ENCODE data around the gene CIT. TPM values are rescaled to one million over a fixed set of nuclear protein-coding genes. Genes with fewer than 3 reads are reported as not detected.

CIT gene
- polyA plus RNA-seq, 1 donor from 2014 or later: not detected

DNA sequence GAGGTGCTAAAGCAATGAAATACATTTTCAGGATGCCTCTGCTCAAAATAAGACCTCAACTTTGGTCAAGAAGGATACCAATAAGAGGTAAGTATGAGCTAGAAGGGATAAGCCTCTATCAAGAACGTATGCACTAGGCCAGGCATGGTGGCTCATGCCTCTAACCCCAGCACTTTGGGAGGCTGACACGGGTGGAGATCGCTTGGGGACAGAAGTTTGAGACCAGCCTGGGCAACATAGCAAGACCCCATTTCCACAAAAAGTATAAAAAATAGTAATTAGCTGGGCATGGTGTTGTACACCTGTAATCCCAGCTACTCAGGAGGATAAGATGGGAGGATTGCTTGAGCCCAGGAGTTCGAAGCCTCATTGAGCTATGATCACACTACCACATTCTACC is 114.5 kb downstream of the CIT start:
- no peak overlapping the region for H3K27ac Mint-ChIP-seq
- H3K9me3 Mint-ChIP-seq: peaks cover 0 to 8% (median 2%) of the 10 kb centered on the region in 3 donors
- no peak overlapping the region for H3K4me3 Mint-ChIP-seq
- no peaks in the 10 kb centered on the region for H3K4me1 Mint-ChIP-seq
- H3K36me3 Mint-ChIP-seq: peaks cover 11% of the 10 kb centered on the region
- H3K27me3 Mint-ChIP-seq: no peaks in the 10 kb centered on the region

DNA sequence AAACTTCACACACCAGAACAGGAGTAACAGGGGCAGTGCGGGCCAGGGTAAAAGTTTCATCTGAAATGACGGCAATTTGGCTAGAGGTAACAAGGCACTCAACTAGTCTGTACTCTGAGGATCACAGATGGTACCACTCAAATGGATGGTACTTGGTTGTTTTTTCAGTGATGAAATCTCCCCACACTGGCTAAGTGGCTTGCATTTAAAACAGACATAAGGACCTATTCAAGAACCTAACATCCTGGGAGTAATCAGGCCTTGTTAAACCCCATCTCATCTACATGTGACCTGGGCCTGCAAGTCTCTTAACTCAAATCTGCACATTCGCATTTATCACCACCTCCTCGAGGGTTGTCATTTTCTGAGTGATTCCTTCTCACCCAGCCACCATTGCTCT is 118.4 kb downstream of the CIT start:
- peaks cover 0 to 8% (median 0%) of the 10 kb centered on the region in 3 donors for H3K9me3 Mint-ChIP-seq
- no peaks in the 10 kb centered on the region for H3K4me1 Mint-ChIP-seq
- H3K27ac Mint-ChIP-seq: no peak overlapping the region
- no peak overlapping the region for H3K4me3 Mint-ChIP-seq
- H3K36me3 Mint-ChIP-seq: peaks cover 10% of the 10 kb centered on the region
- H3K27me3 Mint-ChIP-seq: no peaks in the 10 kb centered on the region

- no peaks in the 10 kb centered on the region for H3K4me1 Mint-ChIP-seq
- H3K4me3 Mint-ChIP-seq: no peak overlapping the region
- H3K27me3 Mint-ChIP-seq: no peaks in the 10 kb centered on the region
These were observed 118.9 kb downstream of the CIT start for GRCh38 chr12:119758234-119758633.

GRCh38 chr12:119751961-119752360 is 125.2 kb downstream of the CIT start:
- H3K27ac Mint-ChIP-seq: no peak overlapping the region
- H3K4me1 Mint-ChIP-seq: no peaks in the 10 kb centered on the region
- no peak overlapping the region for H3K4me3 Mint-ChIP-seq
- H3K36me3 Mint-ChIP-seq: peaks cover 10% of the 10 kb centered on the region
- no peaks in the 10 kb centered on the region for H3K27me3 Mint-ChIP-seq
- H3K9me3 Mint-ChIP-seq: no peaks in the 10 kb centered on the region

More at GRCh38 chr12:119758234-119758633, 118.9 kb downstream of the CIT start:
- Mint-ChIP-seq H3K27ac (no peak overlapping the region), H3K36me3 (peaks cover 11% of the 10 kb centered on the region), H3K9me3 (peaks cover 0 to 5% (median 0%) of the 10 kb centered on the region in 3 donors)

GRCh38 chr12:119749666-119750065 is 127.5 kb downstream of the CIT start:
- Mint-ChIP-seq H3K4me1 (no peaks in the 10 kb centered on the region), H3K36me3 (peaks cover 9% of the 10 kb centered on the region), H3K4me3 (no peak overlapping the region), H3K27me3 (no peaks in the 10 kb centered on the region), H3K27ac (no peak overlapping the region), H3K9me3 (peaks cover 8 to 17% (median 10%) of the 10 kb centered on the region in 3 donors)

DNA sequence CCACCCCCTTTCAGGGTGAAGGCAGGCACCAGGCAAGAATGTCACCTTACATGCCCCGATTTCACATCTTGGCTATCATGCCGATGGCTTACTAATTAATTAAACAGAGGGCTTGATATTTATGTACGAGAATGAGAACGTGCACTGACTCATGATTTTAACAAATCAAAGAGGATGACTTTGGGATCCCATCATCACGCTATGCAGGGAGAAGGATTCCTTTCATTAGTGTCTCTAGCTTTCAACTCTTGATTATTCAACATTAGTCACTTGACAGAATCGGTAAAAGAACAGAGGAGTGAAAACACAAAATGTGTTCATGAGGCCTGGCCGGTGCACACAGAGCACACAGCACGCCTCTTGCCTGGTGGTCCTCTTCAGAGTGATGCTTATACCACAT is 128.6 kb downstream of the CIT start:
- Mint-ChIP-seq H3K27ac (no peak overlapping the region), H3K4me3 (no peak overlapping the region), H3K27me3 (no peaks in the 10 kb centered on the region), H3K4me1 (no peaks in the 10 kb centered on the region), H3K9me3 (peaks cover 11 to 27% (median 18%) of the 10 kb centered on the region in 3 donors), H3K36me3 (peaks cover 5% of the 10 kb centered on the region)

DNA sequence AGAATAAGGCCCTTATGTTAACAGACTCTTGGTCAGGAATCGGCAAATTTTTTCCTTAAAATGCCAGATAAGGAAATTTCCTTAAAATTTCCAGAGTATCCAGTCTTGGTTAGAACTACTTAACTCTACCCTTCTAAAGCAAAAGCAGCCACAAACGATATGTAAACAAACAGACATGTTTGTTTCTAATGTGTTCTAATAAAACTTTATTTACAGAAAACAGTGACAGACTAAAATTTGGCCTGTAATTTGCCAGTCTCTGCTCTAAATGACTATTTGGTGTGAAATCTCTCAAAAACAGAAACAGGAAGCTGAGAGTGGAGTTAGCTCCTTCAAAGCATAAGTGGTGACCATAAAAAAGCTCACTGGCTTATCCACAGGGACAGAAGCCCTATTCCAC is 131.0 kb downstream of the CIT start:
- no peaks in the 10 kb centered on the region for H3K27me3 Mint-ChIP-seq
- H3K36me3 Mint-ChIP-seq: peaks cover 8% of the 10 kb centered on the region
- peaks cover 11 to 30% (median 18%) of the 10 kb centered on the region in 3 donors for H3K9me3 Mint-ChIP-seq
- no peak overlapping the region for H3K27ac Mint-ChIP-seq
- H3K4me3 Mint-ChIP-seq: no peak overlapping the region
- no peaks in the 10 kb centered on the region for H3K4me1 Mint-ChIP-seq

GRCh38 chr12:119744900-119745606 is 132.1 kb downstream of the CIT start:
- Mint-ChIP-seq H3K9me3 (peaks cover 11 to 30% (median 18%) of the 10 kb centered on the region in 3 donors), H3K4me1 (no peaks in the 10 kb centered on the region), H3K27me3 (no peaks in the 10 kb centered on the region), H3K36me3 (peaks cover 6% of the 10 kb centered on the region), H3K27ac (no peak overlapping the region), H3K4me3 (peak overlapping the region in 1 of 4 donors; percentile 9)

DNA sequence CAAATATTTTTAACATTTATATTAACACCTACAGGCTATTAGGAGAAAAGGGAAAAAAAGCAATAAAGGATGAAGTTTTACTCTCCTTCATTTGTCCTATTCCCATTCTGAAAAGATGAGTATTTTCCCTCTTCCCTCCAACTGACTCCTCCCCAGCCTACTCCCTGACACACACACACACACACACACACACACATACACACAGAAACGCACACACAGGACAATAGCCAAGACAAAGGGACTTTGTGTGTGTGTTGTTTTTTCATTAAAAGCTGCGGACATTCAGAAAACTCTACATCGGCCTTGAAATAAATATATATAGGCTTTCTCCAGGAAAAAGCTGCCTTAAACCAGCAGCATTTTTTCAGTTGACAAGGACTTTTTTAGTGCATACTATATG is 134.4 kb downstream of the CIT start:
- H3K27ac Mint-ChIP-seq: no peak overlapping the region
- no peaks in the 10 kb centered on the region for H3K4me1 Mint-ChIP-seq
- H3K36me3 Mint-ChIP-seq: peaks cover 6% of the 10 kb centered on the region
- peaks cover 11 to 30% (median 18%) of the 10 kb centered on the region in 3 donors for H3K9me3 Mint-ChIP-seq
- no peaks in the 10 kb centered on the region for H3K27me3 Mint-ChIP-seq
- H3K4me3 Mint-ChIP-seq: no peak overlapping the region

GRCh38 chr12:119740830-119741229 is 136.3 kb downstream of the CIT start:
- H3K27me3 Mint-ChIP-seq: no peaks in the 10 kb centered on the region
- H3K4me1 Mint-ChIP-seq: no peaks in the 10 kb centered on the region
- H3K4me3 Mint-ChIP-seq: no peak overlapping the region
- peaks cover 6% of the 10 kb centered on the region for H3K36me3 Mint-ChIP-seq
- H3K27ac Mint-ChIP-seq: no peak overlapping the region
- peaks cover 6 to 21% (median 11%) of the 10 kb centered on the region in 3 donors for H3K9me3 Mint-ChIP-seq

DNA sequence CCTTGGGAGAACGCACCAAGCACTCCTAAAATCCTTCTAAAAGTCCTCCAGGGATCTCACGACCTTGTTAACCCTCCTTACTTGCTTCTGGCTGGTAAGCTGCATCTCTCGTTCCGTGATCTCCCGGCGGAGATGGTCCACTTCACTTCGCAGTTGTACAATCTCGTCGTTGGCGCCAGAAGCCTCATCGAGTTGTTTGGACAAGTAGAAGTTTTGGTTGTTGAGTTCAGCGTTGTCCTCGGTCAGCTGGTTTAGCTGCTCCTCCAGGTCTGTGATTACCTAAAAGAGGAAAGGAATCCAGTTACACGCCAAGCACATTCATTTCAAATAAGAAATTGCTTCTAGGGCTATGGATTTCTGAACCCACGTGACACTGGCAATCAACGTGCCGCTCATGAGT is 142.0 kb downstream of the CIT start:
- H3K4me1 Mint-ChIP-seq: peaks cover 0 to 5% (median 2%) of the 10 kb centered on the region in 3 donors
- H3K4me3 Mint-ChIP-seq: no peak overlapping the region
- H3K9me3 Mint-ChIP-seq: no peaks in the 10 kb centered on the region
- H3K27me3 Mint-ChIP-seq: no peaks in the 10 kb centered on the region
- no peak overlapping the region for H3K27ac Mint-ChIP-seq
- H3K36me3 Mint-ChIP-seq: no peaks in the 10 kb centered on the region

- Mint-ChIP-seq H3K36me3 (peaks cover 3% of the 10 kb centered on the region), H3K9me3 (peaks cover 0 to 1% (median 0%) of the 10 kb centered on the region in 3 donors), H3K4me1 (peaks cover 4 to 12% (median 10%) of the 10 kb centered on the region in 3 donors), H3K27me3 (no peaks in the 10 kb centered on the region), H3K4me3 (no peak overlapping the region), H3K27ac (no peak overlapping the region)
These were observed 146.7 kb downstream of the CIT start for GRCh38 chr12:119730381-119730780.

- Mint-ChIP-seq H3K4me3 (no peak overlapping the region), H3K9me3 (peaks cover 0 to 1% (median 0%) of the 10 kb centered on the region in 3 donors), H3K4me1 (peaks cover 4 to 12% (median 10%) of the 10 kb centered on the region in 3 donors), H3K27me3 (no peaks in the 10 kb centered on the region), H3K36me3 (peaks cover 3% of the 10 kb centered on the region), H3K27ac (peak overlapping the region in 1 of 3 donors; percentile 25)
These were observed 147.2 kb downstream of the CIT start for GRCh38 chr12:119729871-119730270.

DNA sequence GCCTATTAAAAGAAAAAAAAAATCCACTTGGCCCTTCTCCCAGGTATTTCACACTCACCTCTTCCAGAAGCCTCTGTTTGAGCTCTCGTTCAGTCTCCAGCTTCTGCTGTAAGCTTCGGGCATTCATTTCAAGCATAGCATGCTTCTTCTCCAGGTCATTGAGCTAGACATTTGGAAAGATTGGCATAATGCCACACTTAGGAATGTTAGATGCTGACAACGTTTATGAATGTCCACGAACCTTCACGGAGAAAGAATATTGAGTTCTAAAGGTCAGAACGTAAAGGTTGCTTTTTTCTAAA is 148.7 kb downstream of the CIT start:
- peaks cover 0 to 1% (median 0%) of the 10 kb centered on the region in 3 donors for H3K9me3 Mint-ChIP-seq
- no peaks in the 10 kb centered on the region for H3K27me3 Mint-ChIP-seq
- H3K4me1 Mint-ChIP-seq: peaks cover 4 to 10% (median 9%) of the 10 kb centered on the region in 3 donors
- H3K36me3 Mint-ChIP-seq: peaks cover 4% of the 10 kb centered on the region
- no peak overlapping the region for H3K4me3 Mint-ChIP-seq
- no peak overlapping the region for H3K27ac Mint-ChIP-seq

DNA sequence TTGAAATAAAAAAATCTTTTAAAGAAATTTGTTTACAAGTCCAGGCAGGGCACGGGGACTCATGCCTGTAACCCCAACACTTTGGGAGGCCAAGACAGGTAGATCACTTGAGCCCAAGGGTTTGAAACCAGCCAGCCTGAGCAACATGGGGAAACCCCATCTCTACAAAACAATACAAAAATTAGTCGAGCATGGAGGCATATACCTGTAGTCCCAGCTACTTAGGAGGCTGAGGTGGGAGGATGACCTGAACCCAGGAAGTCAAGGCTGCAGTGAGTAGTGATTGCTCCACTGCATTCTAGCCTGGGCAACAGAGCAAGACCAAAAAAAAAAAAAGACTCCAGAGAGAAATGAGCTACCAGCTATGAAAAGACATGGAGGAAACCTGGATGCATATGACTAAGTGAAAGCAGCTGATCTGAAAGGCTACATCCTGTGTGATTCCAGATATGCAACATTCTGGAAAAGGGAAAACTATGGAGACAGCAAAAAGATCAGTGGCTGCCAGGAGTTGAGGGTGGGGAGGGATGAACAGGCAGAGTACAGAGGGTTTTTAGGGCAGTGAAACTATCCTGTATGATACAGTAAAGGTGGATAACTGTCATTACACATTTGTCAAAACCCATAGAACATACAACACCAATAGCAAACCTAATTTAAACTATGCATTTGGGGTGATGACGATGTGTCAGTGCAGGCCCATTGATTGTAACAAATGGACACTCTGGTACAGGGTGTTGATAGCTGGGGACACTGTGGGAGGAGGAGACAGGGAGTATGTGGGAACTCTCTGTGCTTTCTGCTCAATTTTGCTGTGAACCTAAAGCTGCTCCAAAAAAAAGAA is 149.3 kb downstream of the CIT start:
- H3K36me3 Mint-ChIP-seq: peaks cover 5% of the 10 kb centered on the region
- H3K9me3 Mint-ChIP-seq: peaks cover 0 to 1% (median 0%) of the 10 kb centered on the region in 3 donors
- peaks cover 4 to 10% (median 8%) of the 10 kb centered on the region in 3 donors for H3K4me1 Mint-ChIP-seq
- H3K27me3 Mint-ChIP-seq: no peaks in the 10 kb centered on the region
- H3K4me3 Mint-ChIP-seq: no peak overlapping the region
- no peak overlapping the region for H3K27ac Mint-ChIP-seq

Data from IgD-negative memory B cell (primary cell).